HepG2 (cell line): ENCODE data around the gene USP27X. TPM values are rescaled to one million over a fixed set of nuclear protein-coding genes. Genes with fewer than 3 reads are reported as not detected.
A peak's percentile ranks its signal among the peaks of the same experiment; 100 is the strongest.

ENCODE experiments used
- BCL6 ChIP-seq: IDR thresholded peaks from 2 replicates; pipeline ENCODE4 v1.6.1; 2016; ENCODE audit warnings: missing genetic modification reagents, missing compliant biosample characterization
- IKZF1 ChIP-seq: fragments of 450-650 bp; IDR thresholded peaks from 2 replicates; pipeline ENCODE4 v1.7.1; 2016
- IRF2 ChIP-seq: IDR thresholded peaks from 2 replicates; pipeline ENCODE4 v1.6.1; 2018; ENCODE audit warnings: missing genetic modification reagents, missing compliant biosample characterization
- MEIS2 ChIP-seq: sonication (generic); formaldehyde crosslinking; IDR thresholded peaks from 2 replicates; pipeline ENCODE4 v1.9.0; 2021; ENCODE audit warnings: mild to moderate bottlenecking, missing genetic modification reagents
- NCOA5 ChIP-seq: sonication (generic); formaldehyde crosslinking; IDR thresholded peaks from 2 replicates; pipeline ENCODE4 v1.4.0; 2020; ENCODE audit warnings: missing genetic modification reagents
- PHF20 ChIP-seq: sonication (generic); formaldehyde crosslinking; IDR thresholded peaks from 2 replicates; pipeline ENCODE4 v1.5.0; 2020; ENCODE audit warnings: mild to moderate bottlenecking, missing genetic modification reagents
- ZBTB42 ChIP-seq: sonication (generic); formaldehyde crosslinking; IDR thresholded peaks from 2 replicates; pipeline ENCODE4 v1.5.0; 2020; ENCODE audit warnings: mild to moderate bottlenecking, missing genetic modification reagents
- ZFP90 ChIP-seq: sonication (generic); formaldehyde crosslinking; IDR thresholded peaks from 2 replicates; pipeline ENCODE4 v1.8.0; 2022; ENCODE audit warnings: missing genetic modification reagents, mild to moderate bottlenecking, inconsistent platforms, borderline replicate concordance
- ZNF180 ChIP-seq: sonication (generic); formaldehyde crosslinking; IDR thresholded peaks from 2 replicates; pipeline ENCODE4 v1.4.0; 2020; ENCODE audit warnings: low read depth, missing genetic modification reagents, borderline replicate concordance
- ZNF343 ChIP-seq: sonication (generic); formaldehyde crosslinking; IDR thresholded peaks from 2 replicates; pipeline ENCODE4 v1.4.0; 2020; ENCODE audit warnings: mild to moderate bottlenecking, missing genetic modification reagents
- ZNF530 ChIP-seq: sonication (generic); formaldehyde crosslinking; IDR thresholded peaks from 2 replicates; pipeline ENCODE4 v1.5.0; 2020; ENCODE audit warnings: low read depth, mild to moderate bottlenecking, missing genetic modification reagents
- ZNF646 ChIP-seq: sonication (generic); formaldehyde crosslinking; IDR thresholded peaks from 2 replicates; pipeline ENCODE4 v1.9.0; 2021; ENCODE audit warnings: mild to moderate bottlenecking, missing genetic modification reagents
- ZNF704 ChIP-seq: sonication (generic); formaldehyde crosslinking; IDR thresholded peaks from 2 replicates; pipeline ENCODE4 v1.8.1; 2023; ENCODE audit warnings: mild to moderate bottlenecking, inconsistent platforms, moderate library complexity, missing genetic modification reagents, borderline replicate concordance
- ZNF776 ChIP-seq: sonication (generic); formaldehyde crosslinking; IDR thresholded peaks from 2 replicates; pipeline ENCODE4 v1.4.0; 2020; ENCODE audit warnings: mild to moderate bottlenecking, missing genetic modification reagents
- ZNF781 ChIP-seq: sonication (generic); formaldehyde crosslinking; IDR thresholded peaks from 2 replicates; pipeline ENCODE4 v1.5.1; 2020; ENCODE audit warnings: borderline replicate concordance, mild to moderate bottlenecking, missing genetic modification reagents; ENCODE audit errors: not compliant biosample characterization
- polyA plus RNA-seq, 8 experiments: library from polyadenylated mRNA; depleted of rRNA in 3 of 8; stranded (reverse) in 7 of 8; unstranded in 1 of 8; fragments of >200 nt; fragmentation: Illumina TruSeq in 4 of 8; extraction: Trizol in 4 of 8; gene quantifications; 2 replicates each; pipeline versions ENCODE4 v1.2.1 to v1.2.3, GENCODE V29; 2011 to 2016; ENCODE audit warnings: low read depth in 4 of 8, missing spikeins in 1 of 8, mixed read lengths in 1 of 8; ENCODE audit not compliant: insufficient read depth in 1 of 8
- total RNA-seq, 5 experiments: library from RNA; depleted of rRNA; stranded (reverse); fragments of >200 nt; fragmentation: Illumina TruSeq; extraction: Trizol; gene quantifications; 2 replicates each; pipeline ENCODE4 v1.2.3, GENCODE V29; 2016; ENCODE audit warnings: low read depth in 1 of 5
- TF ChIP-seq, protein P1 (sequence below): sonication (generic); formaldehyde crosslinking; conservative IDR thresholded peaks from 2 replicates; pipeline ENCODE4 v1.4.0; 2020; ENCODE audit warnings: missing genetic modification reagents
- TF ChIP-seq, protein P2 (sequence below): IDR thresholded peaks from 2 replicates; pipeline ENCODE4 v1.6.1; 2016
- TF ChIP-seq, protein P3 (sequence below): sonication (generic); formaldehyde crosslinking; IDR thresholded peaks from 2 replicates; pipeline ENCODE4 v1.4.0; 2020; ENCODE audit warnings: missing genetic modification reagents, borderline replicate concordance

The USP27X gene
- total and polyA plus RNA-seq, 2 of the 13 experiments (the other 11 are each of a cell fraction or from before 2014, with no cell fraction given), result 7.2 to 9.7 TPM

DNA sequence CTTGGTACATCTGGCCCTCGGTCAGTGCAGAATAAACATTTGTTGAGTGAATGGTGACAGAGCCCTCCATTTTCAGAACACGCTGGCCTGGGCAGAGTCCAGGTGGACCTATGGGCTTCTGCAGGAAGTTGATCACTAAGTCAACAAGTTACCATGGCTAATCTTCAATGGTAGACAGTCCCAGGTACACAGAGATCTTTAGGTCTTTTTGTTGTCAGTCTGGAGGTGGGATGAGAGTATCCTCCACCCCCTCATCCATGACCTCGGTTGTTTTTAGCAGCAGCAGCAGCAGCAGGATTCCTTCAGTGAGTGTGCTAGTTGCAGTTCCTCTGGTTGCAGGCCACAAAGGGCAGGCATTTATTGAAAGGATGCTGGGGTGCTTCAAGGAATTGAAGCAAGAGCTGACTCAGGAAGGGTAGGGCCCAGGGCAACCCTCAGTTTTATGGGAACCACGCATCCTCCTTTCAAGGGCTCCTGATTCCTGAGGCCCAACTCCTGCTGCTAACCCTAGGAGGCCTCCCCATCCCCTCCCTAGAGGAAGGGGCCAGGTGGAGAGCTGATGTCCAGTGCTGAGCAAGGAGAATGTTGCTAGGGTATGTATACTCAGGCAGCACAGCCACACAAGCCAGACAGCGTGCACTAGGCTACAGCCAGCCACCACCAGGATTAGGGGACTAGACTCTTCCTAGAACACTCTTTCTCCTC is 1.7 kb upstream of the USP27X start (continued):
- TF ChIP-seq ZNF781 (no peak), ZNF704 (CRISPR knock-in tag) (no peak), ZFP90 (CRISPR knock-in tag) (no peak), ZNF530 (no peak), IRF2 (no peak), MEIS2 (CRISPR knock-in tag) (0 out of 2 replicates have a peak, but pooled peaks have one; percentile 24), ZNF343 (CRISPR knock-in tag) (no peak), ZNF646 (CRISPR knock-in tag) (no peak), ZBTB42 (CRISPR knock-in tag) (no peak), BCL6 (peak; percentile 47; the same call in 1 of the 2 replicates), PHF20 (CRISPR knock-in tag) (no peak), ZNF180 (CRISPR knock-in tag) (no peak), IKZF1 (no peak), NCOA5 (CRISPR knock-in tag) (no peak), ZNF776 (CRISPR knock-in tag) (no peak)
- TF ChIP-seq, protein P1, sequence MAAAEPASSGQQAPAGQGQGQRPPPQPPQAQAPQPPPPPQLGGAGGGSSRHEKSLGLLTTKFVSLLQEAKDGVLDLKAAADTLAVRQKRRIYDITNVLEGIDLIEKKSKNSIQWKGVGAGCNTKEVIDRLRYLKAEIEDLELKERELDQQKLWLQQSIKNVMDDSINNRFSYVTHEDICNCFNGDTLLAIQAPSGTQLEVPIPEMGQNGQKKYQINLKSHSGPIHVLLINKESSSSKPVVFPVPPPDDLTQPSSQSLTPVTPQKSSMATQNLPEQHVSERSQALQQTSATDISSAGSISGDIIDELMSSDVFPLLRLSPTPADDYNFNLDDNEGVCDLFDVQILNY (CRISPR knock-in tag), result no peak
- TF ChIP-seq, protein P2, sequence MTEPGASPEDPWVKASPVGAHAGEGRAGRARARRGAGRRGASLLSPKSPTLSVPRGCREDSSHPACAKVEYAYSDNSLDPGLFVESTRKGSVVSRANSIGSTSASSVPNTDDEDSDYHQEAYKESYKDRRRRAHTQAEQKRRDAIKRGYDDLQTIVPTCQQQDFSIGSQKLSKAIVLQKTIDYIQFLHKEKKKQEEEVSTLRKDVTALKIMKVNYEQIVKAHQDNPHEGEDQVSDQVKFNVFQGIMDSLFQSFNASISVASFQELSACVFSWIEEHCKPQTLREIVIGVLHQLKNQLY (CRISPR knock-in tag), result no peak
- TF ChIP-seq, protein P3, sequence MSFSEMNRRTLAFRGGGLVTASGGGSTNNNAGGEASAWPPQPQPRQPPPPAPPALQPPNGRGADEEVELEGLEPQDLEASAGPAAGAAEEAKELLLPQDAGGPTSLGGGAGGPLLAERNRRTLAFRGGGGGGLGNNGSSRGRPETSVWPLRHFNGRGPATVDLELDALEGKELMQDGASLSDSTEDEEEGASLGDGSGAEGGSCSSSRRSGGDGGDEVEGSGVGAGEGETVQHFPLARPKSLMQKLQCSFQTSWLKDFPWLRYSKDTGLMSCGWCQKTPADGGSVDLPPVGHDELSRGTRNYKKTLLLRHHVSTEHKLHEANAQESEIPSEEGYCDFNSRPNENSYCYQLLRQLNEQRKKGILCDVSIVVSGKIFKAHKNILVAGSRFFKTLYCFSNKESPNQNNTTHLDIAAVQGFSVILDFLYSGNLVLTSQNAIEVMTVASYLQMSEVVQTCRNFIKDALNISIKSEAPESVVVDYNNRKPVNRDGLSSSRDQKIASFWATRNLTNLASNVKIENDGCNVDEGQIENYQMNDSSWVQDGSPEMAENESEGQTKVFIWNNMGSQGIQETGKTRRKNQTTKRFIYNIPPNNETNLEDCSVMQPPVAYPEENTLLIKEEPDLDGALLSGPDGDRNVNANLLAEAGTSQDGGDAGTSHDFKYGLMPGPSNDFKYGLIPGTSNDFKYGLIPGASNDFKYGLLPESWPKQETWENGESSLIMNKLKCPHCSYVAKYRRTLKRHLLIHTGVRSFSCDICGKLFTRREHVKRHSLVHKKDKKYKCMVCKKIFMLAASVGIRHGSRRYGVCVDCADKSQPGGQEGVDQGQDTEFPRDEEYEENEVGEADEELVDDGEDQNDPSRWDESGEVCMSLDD (CRISPR knock-in tag), result peak; percentile 27; the same call in 1 of the 2 replicates
